Measurements from ENCODE around the gene ATP5PO.

DNA sequence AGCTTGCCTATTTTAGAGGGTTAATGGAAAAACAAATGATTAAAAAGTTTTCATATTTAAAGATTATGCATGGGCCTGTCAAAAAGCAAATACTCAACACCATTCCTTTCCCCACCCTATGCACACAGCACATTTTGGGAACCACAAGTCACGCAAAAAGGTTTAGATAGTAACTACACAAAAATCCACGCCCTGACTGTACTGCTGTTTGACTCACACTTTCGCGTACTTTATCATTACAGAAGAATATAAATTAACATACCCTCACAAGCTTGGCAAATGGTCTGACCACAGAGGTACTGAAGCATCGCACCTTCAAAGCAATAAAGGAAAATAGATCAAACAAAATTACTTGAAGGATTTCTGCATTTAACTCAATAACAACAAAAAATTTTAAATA is 1.4 kb downstream of the ATP5PO start:
- TF ChIP-seq, protein P1, sequence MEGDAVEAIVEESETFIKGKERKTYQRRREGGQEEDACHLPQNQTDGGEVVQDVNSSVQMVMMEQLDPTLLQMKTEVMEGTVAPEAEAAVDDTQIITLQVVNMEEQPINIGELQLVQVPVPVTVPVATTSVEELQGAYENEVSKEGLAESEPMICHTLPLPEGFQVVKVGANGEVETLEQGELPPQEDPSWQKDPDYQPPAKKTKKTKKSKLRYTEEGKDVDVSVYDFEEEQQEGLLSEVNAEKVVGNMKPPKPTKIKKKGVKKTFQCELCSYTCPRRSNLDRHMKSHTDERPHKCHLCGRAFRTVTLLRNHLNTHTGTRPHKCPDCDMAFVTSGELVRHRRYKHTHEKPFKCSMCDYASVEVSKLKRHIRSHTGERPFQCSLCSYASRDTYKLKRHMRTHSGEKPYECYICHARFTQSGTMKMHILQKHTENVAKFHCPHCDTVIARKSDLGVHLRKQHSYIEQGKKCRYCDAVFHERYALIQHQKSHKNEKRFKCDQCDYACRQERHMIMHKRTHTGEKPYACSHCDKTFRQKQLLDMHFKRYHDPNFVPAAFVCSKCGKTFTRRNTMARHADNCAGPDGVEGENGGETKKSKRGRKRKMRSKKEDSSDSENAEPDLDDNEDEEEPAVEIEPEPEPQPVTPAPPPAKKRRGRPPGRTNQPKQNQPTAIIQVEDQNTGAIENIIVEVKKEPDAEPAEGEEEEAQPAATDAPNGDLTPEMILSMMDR (conservative IDR thresholded peaks at IDR 0.05; ENCODE audit: low read length) = no peak
- TF ChIP-seq EZH2phosphoT487 (IDR thresholded peaks at IDR 0.05; ENCODE audit: borderline replicate concordance, low read depth, low read length) = no peak

Data from OCI-LY7 (cell line).